Loucy (cell line): ENCODE results near the gene NGEF.

Source experiments
- CTCF ChIP-seq: fragments of 200-600 bp; sonication (generic); conservative IDR thresholded peaks from 2 replicates; pipeline ENCODE4 v1.5.1; 2014; ENCODE audit warnings: mild to moderate bottlenecking, antibody characterized with exemption, low read length
- EZH2phosphoT487 ChIP-seq: fragments of 200-600 bp; IDR thresholded peaks from 2 replicates; pipeline ENCODE4 v1.6.1; 2018; ENCODE audit warnings: antibody characterized with exemption, mild to moderate bottlenecking, moderate library complexity, borderline replicate concordance

GRCh38 chr2:232970051-232970450 is 43.0 kb downstream of the NGEF start:
- no peak for TF ChIP-seq CTCF
- TF ChIP-seq EZH2phosphoT487, result no peak
